LNCAP (cell line): ENCODE data around the gene MEX3D.

ENCODE experiments used
- TF ChIP-seq, protein P1 (sequence below): fragments of 450-650 bp; IDR thresholded peaks from 2 replicates; pipeline ENCODE4 v1.5.1; 2017; ENCODE audit warnings: mild to moderate bottlenecking

The MEX3D gene

DNA sequence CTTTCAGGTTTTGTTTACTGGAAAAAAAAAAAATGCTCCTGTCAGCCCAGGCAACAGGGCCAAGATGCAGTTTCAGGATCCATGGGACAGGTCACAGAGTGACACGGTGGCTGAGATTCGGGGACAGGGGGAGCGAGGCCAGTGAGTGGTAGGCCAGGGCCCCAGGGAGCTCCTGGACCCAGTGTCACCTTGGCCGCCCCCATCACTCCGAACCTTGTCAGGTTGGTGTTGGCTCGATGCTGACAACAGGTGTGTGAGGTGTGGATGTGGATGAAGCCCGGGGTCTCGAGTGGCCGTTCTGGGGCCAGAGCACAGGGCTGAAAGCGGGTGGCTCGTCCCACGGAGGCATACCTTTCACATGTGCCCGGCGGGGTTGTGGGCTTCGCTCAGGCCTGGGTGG, 43.2 kb upstream of the MEX3D start:
- TF ChIP-seq, protein P1, sequence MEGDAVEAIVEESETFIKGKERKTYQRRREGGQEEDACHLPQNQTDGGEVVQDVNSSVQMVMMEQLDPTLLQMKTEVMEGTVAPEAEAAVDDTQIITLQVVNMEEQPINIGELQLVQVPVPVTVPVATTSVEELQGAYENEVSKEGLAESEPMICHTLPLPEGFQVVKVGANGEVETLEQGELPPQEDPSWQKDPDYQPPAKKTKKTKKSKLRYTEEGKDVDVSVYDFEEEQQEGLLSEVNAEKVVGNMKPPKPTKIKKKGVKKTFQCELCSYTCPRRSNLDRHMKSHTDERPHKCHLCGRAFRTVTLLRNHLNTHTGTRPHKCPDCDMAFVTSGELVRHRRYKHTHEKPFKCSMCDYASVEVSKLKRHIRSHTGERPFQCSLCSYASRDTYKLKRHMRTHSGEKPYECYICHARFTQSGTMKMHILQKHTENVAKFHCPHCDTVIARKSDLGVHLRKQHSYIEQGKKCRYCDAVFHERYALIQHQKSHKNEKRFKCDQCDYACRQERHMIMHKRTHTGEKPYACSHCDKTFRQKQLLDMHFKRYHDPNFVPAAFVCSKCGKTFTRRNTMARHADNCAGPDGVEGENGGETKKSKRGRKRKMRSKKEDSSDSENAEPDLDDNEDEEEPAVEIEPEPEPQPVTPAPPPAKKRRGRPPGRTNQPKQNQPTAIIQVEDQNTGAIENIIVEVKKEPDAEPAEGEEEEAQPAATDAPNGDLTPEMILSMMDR = no peak

DNA sequence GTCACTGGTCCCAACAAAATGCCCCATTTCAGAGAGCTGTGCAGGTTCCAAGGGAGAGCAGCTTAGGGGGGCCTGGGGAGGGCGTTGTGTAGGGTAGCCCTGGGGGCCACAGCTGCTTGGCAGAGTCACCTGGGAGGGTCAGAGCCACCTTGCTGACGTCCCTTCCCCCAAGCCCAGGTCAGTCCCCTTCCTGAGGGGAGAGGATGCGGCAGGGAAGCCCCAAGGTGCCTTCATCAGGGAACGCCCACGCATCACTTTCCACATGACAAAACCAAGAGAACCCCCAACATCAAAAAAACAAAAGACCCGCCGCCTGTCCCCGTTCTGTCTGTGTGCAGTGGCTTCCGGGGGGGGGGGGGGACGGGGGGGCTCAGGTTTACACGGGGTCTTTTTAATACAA, 42.5 kb upstream of the MEX3D start:
- TF ChIP-seq, protein P1 = no peak

DNA sequence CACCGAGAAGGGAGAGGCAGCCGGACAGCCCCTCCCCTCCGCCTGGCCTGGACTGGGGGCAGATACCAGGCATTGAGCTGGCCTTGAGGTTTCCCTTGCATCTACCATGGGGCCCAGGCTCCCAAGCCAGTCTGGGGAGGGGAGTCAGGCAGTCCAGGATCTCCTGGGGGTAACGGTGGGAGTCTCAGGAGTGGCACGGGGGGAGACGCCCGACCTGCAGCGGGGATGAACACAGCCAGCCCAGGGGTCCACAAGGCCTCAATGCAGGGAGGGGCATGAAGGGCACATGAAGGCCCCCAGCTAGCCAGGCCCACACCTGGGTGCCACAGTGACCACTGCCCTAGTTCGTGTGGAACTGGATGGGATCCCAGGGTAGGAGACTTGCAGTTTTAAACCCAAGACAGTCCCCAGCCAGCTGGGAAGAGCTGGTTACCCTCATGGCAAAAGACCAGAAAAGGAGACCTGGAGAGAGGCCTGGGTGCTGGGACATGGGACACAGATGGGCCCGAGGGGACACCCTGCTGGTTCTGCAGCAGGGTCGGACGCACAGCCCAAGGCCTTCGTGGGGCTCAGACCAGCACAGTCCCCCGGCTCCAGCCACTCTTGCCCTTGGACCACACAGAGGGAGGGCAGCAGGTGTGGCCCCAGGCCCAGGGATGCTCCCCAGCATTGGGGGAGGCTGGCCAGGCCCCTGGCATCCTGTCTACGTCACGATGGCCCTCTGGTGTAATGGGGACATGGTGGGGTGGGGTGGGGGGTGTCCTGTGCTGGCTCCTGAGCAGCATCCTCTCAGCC, 41.8 kb upstream of the MEX3D start:
- TF ChIP-seq, protein P1 = no peak

DNA sequence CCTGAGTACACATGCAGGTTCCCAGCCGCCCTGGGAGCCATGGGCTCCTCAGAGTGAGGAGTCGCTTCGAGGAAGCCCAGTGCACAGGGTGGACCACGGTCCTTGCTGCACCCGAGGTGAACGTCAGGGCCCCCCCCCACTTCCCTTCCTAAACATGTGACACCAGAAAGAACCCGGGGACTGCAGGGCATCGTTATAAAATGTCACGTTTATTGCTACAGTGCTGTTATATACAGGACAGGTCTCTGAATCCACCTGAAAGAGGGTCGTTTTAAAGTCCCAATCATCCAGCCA, 40.9 kb upstream of the MEX3D start:
- TF ChIP-seq, protein P1 = no peak

DNA sequence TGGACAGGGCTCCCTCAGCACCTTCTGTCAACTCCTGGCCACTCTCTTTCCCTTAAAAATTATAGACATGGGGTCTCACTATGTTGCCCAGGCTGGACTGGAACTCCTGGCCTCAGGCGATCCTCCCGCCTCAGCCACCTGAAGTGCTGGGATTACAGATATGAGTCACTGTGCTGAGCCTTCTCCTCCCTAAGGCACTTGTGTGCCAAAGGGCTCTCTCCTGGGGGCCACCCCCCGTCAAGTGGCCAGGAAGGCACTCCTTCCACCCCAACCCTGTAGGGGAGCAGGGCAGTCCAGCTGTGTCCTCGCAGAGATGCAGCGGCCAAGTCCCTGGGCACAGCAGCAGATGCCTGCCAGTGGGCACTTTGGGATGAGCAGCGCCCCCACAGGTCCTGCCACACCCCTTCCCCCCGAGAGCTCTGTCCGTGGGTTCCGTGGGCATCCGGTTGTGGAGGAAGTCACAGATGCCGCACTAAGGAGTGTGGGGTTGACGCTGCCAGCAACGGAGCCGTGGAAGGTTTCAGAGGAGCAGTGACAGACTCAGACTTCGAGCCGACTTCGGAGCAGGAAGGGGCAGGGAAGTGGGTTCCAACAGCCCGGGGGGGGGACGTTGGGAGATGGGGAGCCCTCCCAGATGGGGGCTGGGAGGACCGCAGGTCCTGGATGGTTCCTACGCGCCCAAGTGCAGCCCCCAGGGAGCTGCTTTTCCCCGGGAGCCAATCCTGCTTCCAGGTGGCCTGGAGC, 40.4 kb upstream of the MEX3D start:
- TF ChIP-seq, protein P1 = no peak

DNA sequence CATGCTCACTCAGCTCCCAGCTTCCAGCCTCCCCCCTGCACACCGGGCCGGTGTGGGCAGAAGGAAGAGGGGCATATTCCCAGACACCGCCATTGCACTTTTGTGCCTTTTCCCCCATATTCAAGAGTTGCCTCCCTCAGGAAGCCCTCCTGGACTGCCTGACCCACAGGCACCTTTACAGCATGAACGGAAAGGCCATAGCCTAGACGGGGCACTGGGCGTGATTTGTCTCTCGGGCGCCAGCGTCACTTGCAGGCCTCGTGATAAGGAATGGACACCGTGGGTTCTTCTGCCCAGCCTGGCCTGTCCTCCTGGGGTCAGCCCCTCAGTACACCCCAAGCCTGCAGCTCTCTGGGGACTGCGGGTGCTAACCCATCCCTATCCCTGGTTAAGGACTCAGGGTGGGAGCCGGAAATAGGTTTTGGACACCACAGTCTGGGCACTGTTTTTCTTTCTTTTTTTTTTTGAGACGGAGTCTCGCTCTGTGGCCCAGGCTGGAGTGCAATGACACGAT, 38.1 kb upstream of the MEX3D start:
- TF ChIP-seq, protein P1 = no peak

DNA sequence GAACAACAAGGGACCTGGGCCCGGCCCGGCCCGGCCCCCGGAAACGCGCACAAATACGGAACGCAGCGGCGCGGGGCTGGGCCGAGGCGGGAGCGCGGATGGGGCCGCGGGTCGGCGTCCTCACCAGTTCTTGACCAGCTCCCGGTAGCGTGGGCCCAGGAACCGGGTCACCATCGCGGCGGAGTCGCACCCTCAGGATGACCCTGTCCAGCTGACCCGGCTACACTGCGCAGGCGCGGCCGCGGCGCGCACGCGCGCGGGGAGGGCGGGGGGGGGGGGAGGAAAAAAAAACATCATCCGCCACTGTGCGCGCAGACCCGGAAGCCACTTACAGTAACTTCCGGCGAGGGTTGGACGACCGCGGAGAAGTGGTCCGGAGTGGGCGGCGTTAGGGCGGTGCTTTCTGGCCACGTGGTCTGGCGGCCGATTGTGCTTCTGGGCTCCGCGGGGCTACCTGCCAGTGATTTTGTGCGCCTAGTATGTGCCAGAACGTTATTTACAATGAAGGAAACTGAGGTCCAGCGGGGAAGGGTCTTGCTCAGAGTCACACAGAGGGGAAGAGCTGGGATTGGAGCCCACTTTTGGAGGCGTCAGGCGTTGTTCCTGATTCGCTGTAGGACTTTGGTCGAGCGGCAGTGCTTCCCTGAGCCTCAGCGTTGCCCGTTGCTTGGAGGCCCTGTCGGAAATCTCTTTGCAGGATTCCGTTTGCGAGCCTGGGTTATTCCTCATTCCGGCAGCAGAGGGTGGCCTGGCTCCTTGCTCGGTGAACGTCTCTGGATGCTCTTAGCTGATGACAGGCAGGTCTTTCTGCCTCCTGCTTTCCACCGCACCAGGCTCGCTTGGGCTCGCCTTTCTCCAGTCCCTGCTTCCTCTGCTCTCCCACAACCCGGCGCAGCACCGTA, 37.4 kb upstream of the MEX3D start, which contains the start of gene UQCR11:
UQCR11 (minus strand) TSS at position 227 of the 902 bp plus-strand sequence; CDS start at position 174, 53 bp downstream.
- TF ChIP-seq, protein P1 = peak; percentile 38; the same call in 1 of the 2 replicates
